ENCODE measurements around the gene MBP.
"Not testable (repeated sequence)": the region's sequence is repeated elsewhere in the genome, so short reads cannot be mapped to it uniquely, and the experiment has no call there.

MBP gene

GRCh38 chr18:76952747-76953146 lies 179.8 kb downstream of the MBP start:
- H3K4me1 ChIP-seq (ENCODE audit: control insufficient read depth in 1 of 2, insufficient read depth in 2 of 2, low read length in 2 of 2) = peaks cover 4 to 15% of the 10 kb centered on the region in 2 donors
- H3K9me3 ChIP-seq (ENCODE audit: control insufficient read depth in 1 of 2, low read length in 2 of 2) = no peaks in the 10 kb centered on the region
- H3K36me3 ChIP-seq (ENCODE audit: control insufficient read depth in 1 of 2, insufficient read depth in 2 of 2, low read length in 2 of 2) = peaks cover 31 to 40% of the 10 kb centered on the region in 2 donors
- H3K4me3 ChIP-seq (ENCODE audit: low read depth in 1 of 2, low read length in 2 of 2) = no peak overlapping the region
- H3K27me3 ChIP-seq (ENCODE audit: low read depth, low read length) = no peaks in the 10 kb centered on the region
- no peak overlapping the region for H3K27ac ChIP-seq (ENCODE audit: low read length)

- H3K4me1 ChIP-seq (ENCODE audit: control insufficient read depth in 1 of 2, insufficient read depth in 2 of 2, low read length in 2 of 2) = peaks cover 4 to 15% of the 10 kb centered on the region in 2 donors
- no peak overlapping the region for H3K27ac ChIP-seq (ENCODE audit: low read length)
- H3K27me3 ChIP-seq (ENCODE audit: low read depth, low read length) = no peaks in the 10 kb centered on the region
- no peak overlapping the region for H3K4me3 ChIP-seq (ENCODE audit: low read depth in 1 of 2, low read length in 2 of 2)
- H3K9me3 ChIP-seq (ENCODE audit: control insufficient read depth in 1 of 2, low read length in 2 of 2) = no peaks in the 10 kb centered on the region
- peaks cover 33 to 41% of the 10 kb centered on the region in 2 donors for H3K36me3 ChIP-seq (ENCODE audit: control insufficient read depth in 1 of 2, insufficient read depth in 2 of 2, low read length in 2 of 2)
Measured at GRCh38 chr18:76951456-76952247, 180.9 kb downstream of the MBP start.

- Histone ChIP-seq H3K9me3 (ENCODE audit: control insufficient read depth in 1 of 2, low read length in 2 of 2) (no peaks in the 10 kb centered on the region), H3K27ac (ENCODE audit: low read length) (no peak overlapping the region), H3K27me3 (ENCODE audit: low read depth, low read length) (no peaks in the 10 kb centered on the region), H3K36me3 (ENCODE audit: control insufficient read depth in 1 of 2, insufficient read depth in 2 of 2, low read length in 2 of 2) (peaks cover 25 to 36% of the 10 kb centered on the region in 2 donors), H3K4me1 (ENCODE audit: control insufficient read depth in 1 of 2, insufficient read depth in 2 of 2, low read length in 2 of 2) (peaks cover 2 to 3% of the 10 kb centered on the region in 2 donors), H3K4me3 (ENCODE audit: low read depth in 1 of 2, low read length in 2 of 2) (no peak overlapping the region)
Measured at GRCh38 chr18:76948345-76948744, 184.2 kb downstream of the MBP start.

- H3K27ac ChIP-seq (ENCODE audit: low read length); H3K4me1 ChIP-seq (ENCODE audit: control insufficient read depth in 1 of 2, insufficient read depth in 2 of 2, low read length in 2 of 2); H3K27me3 ChIP-seq (ENCODE audit: low read depth, low read length); H3K4me3 ChIP-seq (ENCODE audit: low read depth in 1 of 2, low read length in 2 of 2); H3K9me3 ChIP-seq (ENCODE audit: control insufficient read depth in 1 of 2, low read length in 2 of 2): not testable (repeated sequence)
- H3K36me3 ChIP-seq (ENCODE audit: control insufficient read depth in 1 of 2, insufficient read depth in 2 of 2, low read length in 2 of 2) = peaks cover 20 to 36% of the 10 kb centered on the region in 2 donors
Measured at GRCh38 chr18:76944346-76944745, 188.2 kb downstream of the MBP start.

- H3K4me1 ChIP-seq (ENCODE audit: control insufficient read depth in 1 of 2, insufficient read depth in 2 of 2, low read length in 2 of 2) = no peaks in the 10 kb centered on the region
- H3K36me3 ChIP-seq (ENCODE audit: control insufficient read depth in 1 of 2, insufficient read depth in 2 of 2, low read length in 2 of 2) = peaks cover 19 to 39% of the 10 kb centered on the region in 2 donors
- no peak overlapping the region for H3K27ac ChIP-seq (ENCODE audit: low read length)
- H3K27me3 ChIP-seq (ENCODE audit: low read depth, low read length) = no peaks in the 10 kb centered on the region
- H3K9me3 ChIP-seq (ENCODE audit: control insufficient read depth in 1 of 2, low read length in 2 of 2) = no peaks in the 10 kb centered on the region
- H3K4me3 ChIP-seq (ENCODE audit: low read depth in 1 of 2, low read length in 2 of 2) = no peak overlapping the region
Measured at GRCh38 chr18:76943542-76944339, 188.8 kb downstream of the MBP start.

- no peaks in the 10 kb centered on the region for H3K4me1 ChIP-seq (ENCODE audit: control insufficient read depth in 1 of 2, insufficient read depth in 2 of 2, low read length in 2 of 2)
- no peak overlapping the region for H3K4me3 ChIP-seq (ENCODE audit: low read depth in 1 of 2, low read length in 2 of 2)
- H3K27ac ChIP-seq (ENCODE audit: low read length) = no peak overlapping the region
- H3K36me3 ChIP-seq (ENCODE audit: control insufficient read depth in 1 of 2, insufficient read depth in 2 of 2, low read length in 2 of 2) = peaks cover 18 to 46% of the 10 kb centered on the region in 2 donors
- no peaks in the 10 kb centered on the region for H3K9me3 ChIP-seq (ENCODE audit: control insufficient read depth in 1 of 2, low read length in 2 of 2)
- H3K27me3 ChIP-seq (ENCODE audit: low read depth, low read length) = no peaks in the 10 kb centered on the region
Measured at GRCh38 chr18:76941284-76941683, 191.3 kb downstream of the MBP start.

- peaks cover 26 to 58% of the 10 kb centered on the region in 2 donors for H3K36me3 ChIP-seq (ENCODE audit: control insufficient read depth in 1 of 2, insufficient read depth in 2 of 2, low read length in 2 of 2)
- no peaks in the 10 kb centered on the region for H3K4me1 ChIP-seq (ENCODE audit: control insufficient read depth in 1 of 2, insufficient read depth in 2 of 2, low read length in 2 of 2)
- no peak overlapping the region for H3K4me3 ChIP-seq (ENCODE audit: low read depth in 1 of 2, low read length in 2 of 2)
- H3K27me3 ChIP-seq (ENCODE audit: low read depth, low read length) = no peaks in the 10 kb centered on the region
- no peaks in the 10 kb centered on the region for H3K9me3 ChIP-seq (ENCODE audit: control insufficient read depth in 1 of 2, low read length in 2 of 2)
- H3K27ac ChIP-seq (ENCODE audit: low read length) = no peak overlapping the region
Measured at GRCh38 chr18:76938619-76939018, 194.0 kb downstream of the MBP start.

GRCh38 chr18:76937597-76937996 lies 195.0 kb downstream of the MBP start:
- H3K27me3 ChIP-seq (ENCODE audit: low read depth, low read length) = no peaks in the 10 kb centered on the region
- no peak overlapping the region for H3K27ac ChIP-seq (ENCODE audit: low read length)
- H3K4me3 ChIP-seq (ENCODE audit: low read depth in 1 of 2, low read length in 2 of 2) = no peak overlapping the region
- H3K36me3 ChIP-seq (ENCODE audit: control insufficient read depth in 1 of 2, insufficient read depth in 2 of 2, low read length in 2 of 2) = peaks cover 26 to 61% of the 10 kb centered on the region in 2 donors
- no peaks in the 10 kb centered on the region for H3K9me3 ChIP-seq (ENCODE audit: control insufficient read depth in 1 of 2, low read length in 2 of 2)
- no peaks in the 10 kb centered on the region for H3K4me1 ChIP-seq (ENCODE audit: control insufficient read depth in 1 of 2, insufficient read depth in 2 of 2, low read length in 2 of 2)

- H3K9me3 ChIP-seq (ENCODE audit: control insufficient read depth in 1 of 2, low read length in 2 of 2) = no peaks in the 10 kb centered on the region
- H3K4me1 ChIP-seq (ENCODE audit: control insufficient read depth in 1 of 2, insufficient read depth in 2 of 2, low read length in 2 of 2) = no peaks in the 10 kb centered on the region
- H3K27me3 ChIP-seq (ENCODE audit: low read depth, low read length) = no peaks in the 10 kb centered on the region
- peaks cover 26 to 68% of the 10 kb centered on the region in 2 donors for H3K36me3 ChIP-seq (ENCODE audit: control insufficient read depth in 1 of 2, insufficient read depth in 2 of 2, low read length in 2 of 2)
- H3K27ac ChIP-seq (ENCODE audit: low read length) = no peak overlapping the region
- no peak overlapping the region for H3K4me3 ChIP-seq (ENCODE audit: low read depth in 1 of 2, low read length in 2 of 2)
Measured at GRCh38 chr18:76936877-76937276, 195.7 kb downstream of the MBP start.

GRCh38 chr18:76935722-76936337 lies 196.8 kb downstream of the MBP start:
- H3K4me3 ChIP-seq (ENCODE audit: low read depth in 1 of 2, low read length in 2 of 2) = no peak overlapping the region
- no peak overlapping the region for H3K27ac ChIP-seq (ENCODE audit: low read length)
- no peaks in the 10 kb centered on the region for H3K9me3 ChIP-seq (ENCODE audit: control insufficient read depth in 1 of 2, low read length in 2 of 2)
- no peaks in the 10 kb centered on the region for H3K27me3 ChIP-seq (ENCODE audit: low read depth, low read length)
- no peaks in the 10 kb centered on the region for H3K4me1 ChIP-seq (ENCODE audit: control insufficient read depth in 1 of 2, insufficient read depth in 2 of 2, low read length in 2 of 2)
- peaks cover 26 to 71% of the 10 kb centered on the region in 2 donors for H3K36me3 ChIP-seq (ENCODE audit: control insufficient read depth in 1 of 2, insufficient read depth in 2 of 2, low read length in 2 of 2)
